Stimulated activated CD8-positive, alpha-beta memory T cell treated with anti-CD3 and anti-CD28 coated beads, Interleukin-7, amount 100 ng/mL, for 48 hours (primary cell): ENCODE results near the gene AFAP1.
A peak's percentile ranks its signal among the peaks of the same experiment; 100 is the strongest.

Experiments used
- DNase-seq, 2 donors: peaks; one replicate each; pipeline ENCODE4 v3.0.0-alpha.2; 2020; ENCODE audit warnings: low read depth in 1 of 2; ENCODE audit errors: extremely low read depth in 1 of 2

AFAP1 gene

GRCh38 chr4:7968262-7968896 lies 28.7 kb upstream of the AFAP1 start:
- DNase-seq, result no peak

- DNase-seq, result no peak
Measured at GRCh38 chr4:7967501-7968261, 28.0 kb upstream of the AFAP1 start.

GRCh38 chr4:7967063-7967440 lies 27.4 kb upstream of the AFAP1 start:
- no peak for DNase-seq

GRCh38 chr4:7966281-7967062 lies 26.8 kb upstream of the AFAP1 start:
- no peak for DNase-seq

GRCh38 chr4:7964890-7965662 lies 25.4 kb upstream of the AFAP1 start:
- no peak for DNase-seq

GRCh38 chr4:7964459-7964858 lies 24.8 kb upstream of the AFAP1 start:
- peak in 1 of 2 donors; percentile 51 for DNase-seq

- DNase-seq, result no peak
Measured at GRCh38 chr4:7963691-7964090, 24.0 kb upstream of the AFAP1 start.

GRCh38 chr4:7962609-7963508 lies 23.2 kb upstream of the AFAP1 start:
- DNase-seq, result no peak

GRCh38 chr4:7960790-7961655 lies 21.4 kb upstream of the AFAP1 start:
- peak; percentile 65 to 87 for DNase-seq

- DNase-seq, result peak in 1 of 2 donors; percentile 51
Measured at GRCh38 chr4:7960017-7960789, 20.5 kb upstream of the AFAP1 start.

- no peak for DNase-seq
Measured at GRCh38 chr4:7959078-7959477, 19.4 kb upstream of the AFAP1 start.

GRCh38 chr4:7956934-7957656 lies 17.4 kb upstream of the AFAP1 start:
- DNase-seq, result no peak

GRCh38 chr4:7956270-7956808 lies 16.7 kb upstream of the AFAP1 start:
- no peak for DNase-seq

- DNase-seq, result no peak
Measured at GRCh38 chr4:7955393-7955792, 15.7 kb upstream of the AFAP1 start.

- DNase-seq, result no peak
Measured at GRCh38 chr4:7952615-7953014, 13.0 kb upstream of the AFAP1 start.

- DNase-seq, result no peak
Measured at GRCh38 chr4:7950301-7951092, 10.8 kb upstream of the AFAP1 start.

- no peak for DNase-seq
Measured at GRCh38 chr4:7949759-7950158, 10.1 kb upstream of the AFAP1 start.
